Left lung (tissue), 10 donors: ENCODE measurements around the gene RHD. TPM values are rescaled to one million over a fixed set of nuclear protein-coding genes. Genes with fewer than 3 reads are reported as not detected.
A peak's percentile ranks its signal among the peaks of the same experiment; 100 is the strongest.

Source experiments
- ATAC-seq: fragments of 200-7000 bp; cut with Tn5 transposase; one replicate; pipeline ENCODE4 v1.9.1; 2020; ENCODE audit warnings: moderate library complexity
- DNase-seq, 4 donors: peaks; one replicate each; pipeline ENCODE4 v3.0.0-alpha.2; 2013 to 2020
- H3K27ac ChIP-seq, 2 donors: fragments of 200-600 bp; sonication (generic) in 1 of 2; one replicate each; pipeline versions ENCODE4 v1.5.0 to v1.8.0; 2020 to 2021
- H3K27me3 ChIP-seq, 2 donors: fragments of 200-600 bp; sonication (generic) in 1 of 2; one replicate each; pipeline versions ENCODE4 v1.5.0 to v1.8.0; 2020 to 2021
- H3K36me3 ChIP-seq, 2 donors: fragments of 200-600 bp; sonication (generic) in 1 of 2; one replicate each; pipeline versions ENCODE4 v1.5.0 to v1.8.0; 2020 to 2021
- H3K4me1 ChIP-seq, 2 donors: fragments of 200-600 bp; one replicate each; pipeline ENCODE4 v1.8.0; 2021
- H3K4me3 ChIP-seq, 2 donors: fragments of 200-600 bp; sonication (generic) in 1 of 2; one replicate each; pipeline versions ENCODE4 v1.5.0 to v1.8.0; 2020 to 2021; ENCODE audit warnings: mild to moderate bottlenecking in 1 of 2
- H3K9me3 ChIP-seq, 2 donors: fragments of 200-600 bp; sonication (generic) in 1 of 2; one replicate each; pipeline versions ENCODE4 v1.5.0 to v1.8.0; 2020 to 2021
- intact Hi-C, 2 donors: fragments of 100-400 bp; cut with DNase I; formaldehyde crosslinking; loops; one replicate each; pipeline versions ENCODE4 v1.11.2 to v1.14.2; 2022
- polyA plus RNA-seq, 6 donors: library from polyadenylated mRNA; unstranded; fragments of 120-200 nt; gene quantifications; one replicate each; pipeline ENCODE4 v1.2.1, GENCODE V29; 2013; ENCODE audit not compliant: insufficient read length in 6 of 6
- total RNA-seq, 2 donors: library from RNA; stranded (reverse); fragmentation: NEBNext Ultra II Directional; extraction: Animal tissue kit (Norgen Biotek cat#: 25700); gene quantifications; one replicate each; pipeline ENCODE4 v1.2.1, GENCODE V29; 2021
- TF ChIP-seq, protein P1 (sequence below), 2 donors: fragments of 200-600 bp; sonication (generic) in 1 of 2; IDR thresholded peaks; one replicate each; pipeline versions ENCODE4 v1.5.0 to v1.8.0; 2021; ENCODE audit warnings: antibody characterized with exemption in 2 of 2
- donor health status: DM: no; HTN: yes; CAD: no.
- donor health status: DM: no; HTN: no; CAD: no.

Gene RHD
- total and polyA plus RNA-seq, 8 donors, result 0.10 to 3.1 (median 1.8) TPM

DNA sequence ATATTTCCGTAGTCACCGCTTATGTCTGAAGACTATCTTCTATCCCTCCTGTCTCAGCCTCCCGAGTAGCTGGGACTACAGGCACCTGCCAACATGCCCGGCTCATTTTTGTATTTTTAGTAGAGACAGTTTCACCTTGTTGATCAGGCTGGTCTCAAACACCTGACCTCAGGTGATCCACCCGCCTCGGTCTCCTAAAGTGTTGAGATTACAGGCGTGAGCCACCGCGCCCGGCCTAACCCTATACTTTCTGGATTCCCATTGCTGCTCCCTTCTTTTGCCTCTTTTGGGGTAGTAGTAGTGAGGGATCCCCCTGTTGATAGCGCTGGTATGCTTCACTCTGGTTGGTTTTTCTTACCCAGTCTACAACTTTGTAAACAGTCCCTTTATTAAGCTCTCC is 34.3 kb upstream of the RHD start:
- no peak overlapping the region for H3K27ac ChIP-seq
- peaks cover 0 to 30% of the 10 kb centered on the region in 2 donors for H3K36me3 ChIP-seq
- ATAC-seq, result no peak
- TF ChIP-seq, protein P1, sequence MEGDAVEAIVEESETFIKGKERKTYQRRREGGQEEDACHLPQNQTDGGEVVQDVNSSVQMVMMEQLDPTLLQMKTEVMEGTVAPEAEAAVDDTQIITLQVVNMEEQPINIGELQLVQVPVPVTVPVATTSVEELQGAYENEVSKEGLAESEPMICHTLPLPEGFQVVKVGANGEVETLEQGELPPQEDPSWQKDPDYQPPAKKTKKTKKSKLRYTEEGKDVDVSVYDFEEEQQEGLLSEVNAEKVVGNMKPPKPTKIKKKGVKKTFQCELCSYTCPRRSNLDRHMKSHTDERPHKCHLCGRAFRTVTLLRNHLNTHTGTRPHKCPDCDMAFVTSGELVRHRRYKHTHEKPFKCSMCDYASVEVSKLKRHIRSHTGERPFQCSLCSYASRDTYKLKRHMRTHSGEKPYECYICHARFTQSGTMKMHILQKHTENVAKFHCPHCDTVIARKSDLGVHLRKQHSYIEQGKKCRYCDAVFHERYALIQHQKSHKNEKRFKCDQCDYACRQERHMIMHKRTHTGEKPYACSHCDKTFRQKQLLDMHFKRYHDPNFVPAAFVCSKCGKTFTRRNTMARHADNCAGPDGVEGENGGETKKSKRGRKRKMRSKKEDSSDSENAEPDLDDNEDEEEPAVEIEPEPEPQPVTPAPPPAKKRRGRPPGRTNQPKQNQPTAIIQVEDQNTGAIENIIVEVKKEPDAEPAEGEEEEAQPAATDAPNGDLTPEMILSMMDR (IDR thresholded peaks at IDR 0.05), result no peak
- H3K4me3 ChIP-seq, result no peak overlapping the region
- intact Hi-C loops, result no loop called here
- DNase-seq, result no peak
- peaks cover 18 to 72% of the 10 kb centered on the region in 2 donors for H3K4me1 ChIP-seq
- H3K9me3 ChIP-seq, result no peaks in the 10 kb centered on the region
- no peaks in the 10 kb centered on the region for H3K27me3 ChIP-seq

GRCh38 chr1:25239681-25240541 is 32.4 kb upstream of the RHD start:
- intact Hi-C loops, result no loop called here
- H3K36me3 ChIP-seq, result peaks cover 0 to 49% of the 10 kb centered on the region in 2 donors

DNA sequence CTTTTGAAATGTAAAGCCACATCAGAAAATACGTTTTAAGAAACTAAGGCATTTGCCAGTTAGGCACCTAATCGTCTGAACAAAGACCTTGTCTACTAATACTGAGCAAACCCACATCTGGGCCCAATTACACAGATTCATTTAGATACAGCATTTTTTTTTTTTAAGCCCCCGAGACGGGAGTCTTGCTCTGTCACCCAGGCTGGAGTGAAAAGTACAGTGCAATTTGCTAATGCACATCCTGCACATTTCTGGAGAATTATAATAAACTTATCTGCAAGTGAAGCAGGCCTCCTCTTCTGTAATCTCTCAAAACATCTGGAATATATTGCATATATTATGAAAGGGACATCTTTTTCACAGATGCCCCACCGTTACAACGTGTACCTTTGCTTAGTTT is 28.4 kb upstream of the RHD start:
- intact Hi-C loops, result no loop called here
- no peaks in the 10 kb centered on the region for H3K27me3 ChIP-seq
- peaks cover 0 to 65% of the 10 kb centered on the region in 2 donors for H3K36me3 ChIP-seq
- ATAC-seq (no peak), DNase-seq (no peak)
- no peak overlapping the region for H3K27ac ChIP-seq
- peaks cover 29 to 82% of the 10 kb centered on the region in 2 donors for H3K4me1 ChIP-seq
- TF ChIP-seq, protein P1 (IDR thresholded peaks at IDR 0.05), result no peak
- H3K9me3 ChIP-seq, result no peaks in the 10 kb centered on the region
- H3K4me3 ChIP-seq, result no peak overlapping the region

More at GRCh38 chr1:25239681-25240541, 32.4 kb upstream of the RHD start:
- DNase-seq (peak; percentile 88 to 95 (median 94)), ATAC-seq (peak; percentile 94)
- H3K27ac ChIP-seq, result peak overlapping the region; percentile 88 to 89
- no peaks in the 10 kb centered on the region for H3K9me3 ChIP-seq
- TF ChIP-seq, protein P1 (IDR thresholded peaks at IDR 0.05), result peak in 1 of 2 donors; percentile 66
- H3K4me3 ChIP-seq, result peak overlapping the region; percentile 24 to 50
- no peaks in the 10 kb centered on the region for H3K27me3 ChIP-seq
- peaks cover 19 to 81% of the 10 kb centered on the region in 2 donors for H3K4me1 ChIP-seq

- Histone ChIP-seq H3K27me3 (no peaks in the 10 kb centered on the region), H3K9me3 (no peaks in the 10 kb centered on the region), H3K4me3 (peak overlapping the region; percentile 97 to 100), H3K4me1 (peaks cover 21 to 69% of the 10 kb centered on the region in 2 donors), H3K36me3 (peaks cover 0 to 61% of the 10 kb centered on the region in 2 donors), H3K27ac (peak overlapping the region in 1 of 2 donors; percentile 9)
- DNase-seq (no peak), ATAC-seq (no peak)
- intact Hi-C loops, result no loop called here
- TF ChIP-seq, protein P1 (IDR thresholded peaks at IDR 0.05), result no peak
Measured at GRCh38 chr1:25245393-25245792, 26.9 kb upstream of the RHD start.

- no peaks in the 10 kb centered on the region for H3K27me3 ChIP-seq
- no peak for ATAC-seq
- intact Hi-C loops, result no loop called here
Measured at GRCh38 chr1:25245809-25246599, 26.3 kb upstream of the RHD start.

More at GRCh38 chr1:25245809-25246599, 26.3 kb upstream of the RHD start:
- peaks cover 0 to 55% of the 10 kb centered on the region in 2 donors for H3K36me3 ChIP-seq
- peaks cover 17 to 63% of the 10 kb centered on the region in 2 donors for H3K4me1 ChIP-seq
- TF ChIP-seq, protein P1 (IDR thresholded peaks at IDR 0.05), result no peak
- H3K27ac ChIP-seq, result peak overlapping the region; percentile 100
- H3K4me3 ChIP-seq, result peak overlapping the region; percentile 97 to 100
- H3K9me3 ChIP-seq, result no peaks in the 10 kb centered on the region
- no peak for DNase-seq
